Naive thymus-derived CD4-positive, alpha-beta T cell (primary cell): ENCODE results near the gene PCNX1. TPM values are rescaled to one million over a fixed set of nuclear protein-coding genes. Genes with fewer than 3 reads are reported as not detected.

ENCODE experiments used
- ATAC-seq: fragments of 150-1000 bp; cut with Tn5 transposase; 2 replicates; pipeline ENCODE4 v1.10.0; 2021; ENCODE audit warnings: mild to moderate bottlenecking, moderate library complexity
- CTCF ChIA-PET: fragments of 350-600 bp; sonication (Branson Sonifier 250); formaldehyde crosslinking; loops from one replicate; lab custom pipeline; 2021; ENCODE audit warnings: antibody characterized with exemption; lab: Charles Lee
- POLR2A ChIA-PET: fragments of 350-600 bp; sonication (Branson Sonifier 250); formaldehyde crosslinking; loops from one replicate; lab custom pipeline; 2021; ENCODE audit warnings: antibody characterized with exemption, inconsistent platforms; lab: Charles Lee
- DNase-seq, 9 donors: peaks; one replicate each; pipeline versions ENCODE4 v3.0.0 to v3.0.0-alpha.2; 2020 to 2022; ENCODE audit warnings: mixed read lengths in 1 of 9
- H3K27ac ChIP-seq: one replicate; pipeline ENCODE4 v1.7.0; 2013; ENCODE audit warnings: mild to moderate bottlenecking, low read depth, low read length, moderate library complexity
- H3K27me3 ChIP-seq, 2 donors: one replicate each; pipeline ENCODE4 v1.7.0; 2013; ENCODE audit warnings: low read length in 2 of 2, mild to moderate bottlenecking in 2 of 2, moderate library complexity in 2 of 2; ENCODE audit not compliant: control insufficient read depth in 2 of 2, insufficient read depth in 2 of 2
- H3K36me3 ChIP-seq, 3 experiments: 1 replicate in 2 of 3; 2 replicates in 1 of 3; pipeline ENCODE4 v1.7.0; 2013; ENCODE audit warnings: low read length in 3 of 3, mild to moderate bottlenecking in 3 of 3, moderate library complexity in 1 of 3; ENCODE audit not compliant: insufficient read depth in 3 of 3, control insufficient read depth in 2 of 3
- H3K4me1 ChIP-seq, 2 donors: one replicate each; pipeline ENCODE4 v1.7.0; 2013; ENCODE audit warnings: low read length in 2 of 2, mild to moderate bottlenecking in 2 of 2, moderate library complexity in 1 of 2; ENCODE audit not compliant: control insufficient read depth in 2 of 2, insufficient read depth in 2 of 2
- H3K4me3 ChIP-seq: 2 replicates; pipeline ENCODE4 v1.7.0; 2013; ENCODE audit warnings: mild to moderate bottlenecking, low read length
- H3K9me3 ChIP-seq, 3 experiments: 1 replicate in 2 of 3; 2 replicates in 1 of 3; pipeline ENCODE4 v1.7.0; 2013; ENCODE audit warnings: low read length in 3 of 3; ENCODE audit not compliant: control insufficient read depth in 2 of 3
- H3K27ac Mint-ChIP-seq, 9 donors: one replicate each; pipeline ENCODE4 v1.8.0; 2020 to 2022; ENCODE audit warnings: mixed read lengths in 9 of 9, mild to moderate bottlenecking in 8 of 9, moderate library complexity in 5 of 9, inconsistent platforms in 2 of 9
- H3K27me3 Mint-ChIP-seq, 5 donors: one replicate each; pipeline ENCODE4 v1.8.0; 2021 to 2022; ENCODE audit warnings: mixed read lengths in 5 of 5, mild to moderate bottlenecking in 1 of 5
- H3K36me3 Mint-ChIP-seq, 5 donors: one replicate each; pipeline ENCODE4 v1.8.0; 2020 to 2022; ENCODE audit warnings: mixed read lengths in 5 of 5, mild to moderate bottlenecking in 3 of 5, inconsistent platforms in 1 of 5
- H3K4me1 Mint-ChIP-seq, 7 donors: one replicate each; pipeline ENCODE4 v1.8.0; 2020 to 2022; ENCODE audit warnings: mixed read lengths in 7 of 7, mild to moderate bottlenecking in 3 of 7, inconsistent platforms in 1 of 7
- H3K4me3 Mint-ChIP-seq, 10 donors: one replicate each; pipeline ENCODE4 v1.8.0; 2020 to 2022; ENCODE audit warnings: mild to moderate bottlenecking in 10 of 10, mixed read lengths in 10 of 10, moderate library complexity in 6 of 10, inconsistent platforms in 2 of 10
- H3K9me3 Mint-ChIP-seq, 11 donors: one replicate each; pipeline ENCODE4 v1.8.0; 2020 to 2022; ENCODE audit warnings: mixed read lengths in 11 of 11, mild to moderate bottlenecking in 4 of 11, inconsistent platforms in 1 of 11, moderate library complexity in 1 of 11
- intact Hi-C, 2 donors: fragments of 100-400 bp; cut with micrococcal nuclease; formaldehyde crosslinking; loops; one replicate each; pipeline ENCODE4 v1.15.1; 2023
- polyA plus RNA-seq, 2 donors: library from polyadenylated mRNA; unstranded; fragments of 300-500 nt; fragmentation: Illumina TruSeq; gene quantifications; one replicate each; pipeline ENCODE4 v1.2.3, GENCODE V29; 2021
- total RNA-seq, 6 experiments: library from RNA in 5 of 6; stranded (reverse) in 5 of 6; gene quantifications; 1 replicate in 5 of 6; 2 replicates in 1 of 6; pipeline ENCODE4 v1.2.3 and lab custom pipeline; 2021 to 2026

Gene PCNX1
- total and polyA plus RNA-seq, 7 experiments from 2014 or later = 11.2 to 114 (median 111) TPM

GRCh38 chr14:71115821-71116567 is 208.7 kb downstream of the PCNX1 start:
- H3K36me3 Mint-ChIP-seq = peaks cover 0 to 28% (median 18%) of the 10 kb centered on the region in 5 donors

DNA sequence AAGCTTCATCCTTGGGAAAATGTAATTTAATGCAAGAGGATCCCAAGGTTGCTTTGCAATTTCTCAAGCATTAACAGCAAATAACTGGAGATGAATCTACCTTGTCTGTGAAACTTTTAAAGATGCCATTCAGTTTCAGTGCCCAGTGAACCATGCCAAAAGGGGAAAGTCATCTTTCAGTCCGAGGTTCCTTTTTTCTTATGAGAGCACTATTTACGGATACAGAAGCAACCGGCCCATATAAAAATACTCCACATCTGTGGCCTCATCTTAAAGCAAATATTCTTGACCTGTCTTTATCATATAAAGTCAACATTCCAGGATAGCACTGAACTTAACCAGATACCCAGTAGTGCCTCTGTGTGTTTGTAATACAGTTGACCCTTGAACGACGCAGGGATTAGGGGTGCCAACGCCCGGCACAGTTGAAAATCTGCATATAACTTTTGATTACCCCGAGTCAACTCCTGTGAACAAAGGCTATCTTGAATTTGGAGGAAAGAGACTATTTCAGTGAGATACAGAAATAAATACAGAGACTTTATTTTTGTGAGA is 209.4 kb downstream of the PCNX1 start:
- Mint-ChIP-seq H3K4me1 (peaks cover 0 to 8% (median 0%) of the 10 kb centered on the region in 7 donors), H3K9me3 (no peaks in the 10 kb centered on the region), H3K27me3 (no peaks in the 10 kb centered on the region), H3K36me3 (peaks cover 0 to 23% (median 13%) of the 10 kb centered on the region in 5 donors), H3K4me3 (no peak overlapping the region), H3K27ac (peak overlapping the region in 4 of 9 donors; percentile 7 to 72 (median 54))
- no peak for ATAC-seq
- Histone ChIP-seq H3K36me3 (peaks cover 0 to 4% (median 0%) of the 10 kb centered on the region in 3 experiments), H3K4me1 (no peaks in the 10 kb centered on the region), H3K27me3 (no peaks in the 10 kb centered on the region), H3K9me3 (no peaks in the 10 kb centered on the region), H3K27ac (no peak overlapping the region), H3K4me3 (no peak overlapping the region)
- POLR2A ChIA-PET = no interaction called here
- no peak for DNase-seq
- CTCF ChIA-PET = no interaction called here
- intact Hi-C loops = no loop called here

More at GRCh38 chr14:71115821-71116567, 208.7 kb downstream of the PCNX1 start:
- ChIA-PET CTCF (no interaction called here), POLR2A (no interaction called here)
- Histone ChIP-seq H3K9me3 (no peaks in the 10 kb centered on the region), H3K4me3 (no peak overlapping the region), H3K27ac (no peak overlapping the region), H3K36me3 (peaks cover 0 to 7% (median 0%) of the 10 kb centered on the region in 3 experiments), H3K27me3 (no peaks in the 10 kb centered on the region), H3K4me1 (no peaks in the 10 kb centered on the region)
- DNase-seq (no peak), ATAC-seq (no peak)
- H3K27ac Mint-ChIP-seq = peak overlapping the region in 1 of 9 donors; percentile 4
- peaks cover 0 to 8% (median 0%) of the 10 kb centered on the region in 7 donors for H3K4me1 Mint-ChIP-seq
- H3K9me3 Mint-ChIP-seq = no peaks in the 10 kb centered on the region
- no peak overlapping the region for H3K4me3 Mint-ChIP-seq
- no peaks in the 10 kb centered on the region for H3K27me3 Mint-ChIP-seq
- intact Hi-C loops = no loop called here

GRCh38 chr14:71117839-71118743 is 210.8 kb downstream of the PCNX1 start:
- Histone ChIP-seq H3K4me1 (no peaks in the 10 kb centered on the region), H3K27ac (no peak overlapping the region), H3K4me3 (no peak overlapping the region), H3K36me3 (peaks cover 0 to 4% (median 0%) of the 10 kb centered on the region in 3 experiments), H3K27me3 (no peaks in the 10 kb centered on the region), H3K9me3 (no peaks in the 10 kb centered on the region)
- no peak for DNase-seq
- CTCF ChIA-PET = no interaction called here
- peaks cover 0 to 4% (median 0%) of the 10 kb centered on the region in 11 donors for H3K9me3 Mint-ChIP-seq
- H3K36me3 Mint-ChIP-seq = peaks cover 0 to 22% (median 13%) of the 10 kb centered on the region in 5 donors
- H3K27me3 Mint-ChIP-seq = no peaks in the 10 kb centered on the region
- peak overlapping the region; percentile 7 to 81 (median 41) for H3K27ac Mint-ChIP-seq
- intact Hi-C loops = no loop called here
- POLR2A ChIA-PET = no interaction called here
- no peak overlapping the region for H3K4me3 Mint-ChIP-seq
- no peak for ATAC-seq
- H3K4me1 Mint-ChIP-seq = peaks cover 0 to 8% (median 2%) of the 10 kb centered on the region in 7 donors

- Histone ChIP-seq H3K27ac (no peak overlapping the region), H3K9me3 (no peaks in the 10 kb centered on the region), H3K4me1 (no peaks in the 10 kb centered on the region), H3K36me3 (peaks cover 0 to 4% (median 0%) of the 10 kb centered on the region in 3 experiments), H3K27me3 (no peaks in the 10 kb centered on the region), H3K4me3 (no peak overlapping the region)
- H3K4me3 Mint-ChIP-seq = no peak overlapping the region
- ChIA-PET POLR2A (no interaction called here), CTCF (no interaction called here)
- peaks cover 0 to 17% (median 10%) of the 10 kb centered on the region in 5 donors for H3K36me3 Mint-ChIP-seq
- DNase-seq = no peak
- H3K27ac Mint-ChIP-seq = peak overlapping the region in 7 of 9 donors; percentile 6 to 72 (median 38)
- ATAC-seq = no peak
- H3K27me3 Mint-ChIP-seq = no peaks in the 10 kb centered on the region
- peaks cover 0 to 4% (median 0%) of the 10 kb centered on the region in 11 donors for H3K9me3 Mint-ChIP-seq
- peaks cover 0 to 8% (median 4%) of the 10 kb centered on the region in 7 donors for H3K4me1 Mint-ChIP-seq
- intact Hi-C loops = no loop called here
These were observed 211.8 kb downstream of the PCNX1 start for GRCh38 chr14:71119075-71119474.

- Mint-ChIP-seq H3K4me3 (no peak overlapping the region), H3K4me1 (peaks cover 0 to 13% (median 4%) of the 10 kb centered on the region in 7 donors), H3K9me3 (peaks cover 0 to 4% (median 0%) of the 10 kb centered on the region in 11 donors), H3K27ac (peak overlapping the region in 1 of 9 donors; percentile 18), H3K36me3 (peaks cover 0 to 15% (median 4%) of the 10 kb centered on the region in 5 donors), H3K27me3 (no peaks in the 10 kb centered on the region)
- Histone ChIP-seq H3K4me3 (no peak overlapping the region), H3K36me3 (no peaks in the 10 kb centered on the region), H3K4me1 (no peaks in the 10 kb centered on the region), H3K27ac (no peak overlapping the region), H3K27me3 (no peaks in the 10 kb centered on the region), H3K9me3 (no peaks in the 10 kb centered on the region)
- ChIA-PET CTCF (no interaction called here), POLR2A (interaction anchor here (0.7 kb wide), 1 partner anchor 1433 kb away, joined by 3 read pairs; no protein-coding TSS in a partner anchor)
- DNase-seq = no peak
- ATAC-seq = no peak
- intact Hi-C loops = no loop called here
These were observed 212.6 kb downstream of the PCNX1 start for GRCh38 chr14:71119832-71120231.

GRCh38 chr14:71121001-71121400 is 213.7 kb downstream of the PCNX1 start:
- H3K4me3 Mint-ChIP-seq = no peak overlapping the region
- H3K4me1 Mint-ChIP-seq = peaks cover 0 to 13% (median 4%) of the 10 kb centered on the region in 7 donors
- ATAC-seq (no peak), DNase-seq (no peak)
- no peak overlapping the region for H3K27ac ChIP-seq
- H3K4me1 ChIP-seq = no peaks in the 10 kb centered on the region
- intact Hi-C loops = no loop called here
- peaks cover 0 to 7% (median 0%) of the 10 kb centered on the region in 11 donors for H3K9me3 Mint-ChIP-seq
- ChIA-PET POLR2A (interaction anchor here (0.7 kb wide), 1 partner anchor 14 kb away, joined by 5 read pairs; no protein-coding TSS in a partner anchor), CTCF (no interaction called here)
- H3K36me3 ChIP-seq = no peaks in the 10 kb centered on the region
- H3K27me3 ChIP-seq = no peaks in the 10 kb centered on the region
- peak overlapping the region in 1 of 9 donors; percentile 2 for H3K27ac Mint-ChIP-seq
- no peaks in the 10 kb centered on the region for H3K27me3 Mint-ChIP-seq
- H3K4me3 ChIP-seq = no peak overlapping the region
- H3K9me3 ChIP-seq = no peaks in the 10 kb centered on the region
- H3K36me3 Mint-ChIP-seq = peaks cover 0 to 12% (median 4%) of the 10 kb centered on the region in 5 donors
